ENCODE measurements around the gene CORO2B. TPM values are rescaled to one million over a fixed set of nuclear protein-coding genes. Genes with fewer than 3 reads are reported as not detected.

Gene CORO2B
- total and polyA plus RNA-seq, 9 of the 15 experiments (the other 6 are each of a cell fraction or from before 2014, with no cell fraction given) = not detected

DNA sequence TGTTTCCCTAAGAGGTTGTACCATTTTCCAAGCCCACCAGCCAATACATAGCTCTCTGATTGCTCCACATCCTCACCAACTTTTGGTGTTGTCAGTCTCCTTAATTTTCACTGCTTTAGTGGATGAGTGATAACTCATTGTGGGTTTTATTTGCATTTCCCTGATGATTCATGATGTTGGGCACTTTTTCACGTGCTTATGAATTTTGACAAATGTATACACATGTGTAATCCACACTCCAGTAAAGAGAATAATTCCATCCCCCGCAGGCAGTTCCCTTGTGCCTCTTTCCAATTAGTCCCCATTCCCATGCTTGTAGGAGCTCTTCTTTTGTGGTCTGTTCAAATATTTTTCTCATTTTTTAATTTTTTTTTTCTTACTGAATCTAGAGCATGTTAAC is 189.5 kb downstream of the CORO2B start:
- POLR2A ChIA-PET = interaction anchor here (0.6 kb wide), 1 partner anchor 14 kb away, joined by 3 read pairs; no protein-coding TSS in a partner anchor
- ATAC-seq (no peak), FAIRE-seq (no peak), DNase-seq (ENCODE audit: extremely low read depth in 1 of 4, low spot score in 3 of 4) (no peak)
- Histone ChIP-seq H3K9ac (ENCODE audit: insufficient read depth in 1 of 2, low read depth in 2 of 2, low read length in 2 of 2) (no peak overlapping the region), H3K27ac (ENCODE audit: extremely low read depth, low read depth, low read length) (no peak overlapping the region), H3K9me1 (ENCODE audit: control insufficient read depth, insufficient read depth, low read length) (no peaks in the 10 kb centered on the region), H3K9me3 (replicated peaks; ENCODE audit: control insufficient read depth, insufficient read depth, low read depth, low read length) (no peaks in the 10 kb centered on the region), H2AFZ (ENCODE audit: low read depth, low read length) (no peak overlapping the region), H3K36me3 (ENCODE audit: control insufficient read depth, insufficient read depth, low read length) (no peaks in the 10 kb centered on the region), H3K27me3 (ENCODE audit: control insufficient read depth in 2 of 2, insufficient read depth in 2 of 2, low read length in 2 of 2) (peaks cover 3 to 13% of the 10 kb centered on the region in 2 experiments; a peak in 3 of 5 replicates), H3K4me3 (no peak overlapping the region), H3K4me1 (replicated peaks in 1 of 2; ENCODE audit: control insufficient read depth in 2 of 2, insufficient read depth in 2 of 2, low read length in 2 of 2) (no peaks in the 10 kb centered on the region), H3K4me2 (ENCODE audit: insufficient read depth, low read length) (no peak overlapping the region), H3K79me2 (ENCODE audit: control insufficient read depth, insufficient read depth, low read length) (no peaks in the 10 kb centered on the region), H4K20me1 (replicated peaks; ENCODE audit: control insufficient read depth, insufficient read depth, low read length) (no peaks in the 10 kb centered on the region)
- in situ Hi-C loops (cut with MboI) (no loop called here), intact Hi-C loops (cut with micrococcal nuclease) (no loop called here)
- no TSS peak for BruUV-seq (replicated peaks)
- 0% methylated on average over 2 of the region's 2 CpGs for WGBS (ENCODE audit: insufficient coverage, low coverage, missing lambda C conversion rate)
- no peak for TF ChIP-seq ZNF316 (IDR thresholded peaks at IDR 0.05)
- no peak for TF ChIP-seq ATF1 (CRISPR knock-in tag; IDR thresholded peaks at IDR 0.05)
- no peak for TF ChIP-seq ATF1 (tag; IDR thresholded peaks at IDR 0.05)
- TF ChIP-seq LCOR (CRISPR knock-in tag; IDR thresholded peaks at IDR 0.05) = no peak
- TF ChIP-seq, protein P1, sequence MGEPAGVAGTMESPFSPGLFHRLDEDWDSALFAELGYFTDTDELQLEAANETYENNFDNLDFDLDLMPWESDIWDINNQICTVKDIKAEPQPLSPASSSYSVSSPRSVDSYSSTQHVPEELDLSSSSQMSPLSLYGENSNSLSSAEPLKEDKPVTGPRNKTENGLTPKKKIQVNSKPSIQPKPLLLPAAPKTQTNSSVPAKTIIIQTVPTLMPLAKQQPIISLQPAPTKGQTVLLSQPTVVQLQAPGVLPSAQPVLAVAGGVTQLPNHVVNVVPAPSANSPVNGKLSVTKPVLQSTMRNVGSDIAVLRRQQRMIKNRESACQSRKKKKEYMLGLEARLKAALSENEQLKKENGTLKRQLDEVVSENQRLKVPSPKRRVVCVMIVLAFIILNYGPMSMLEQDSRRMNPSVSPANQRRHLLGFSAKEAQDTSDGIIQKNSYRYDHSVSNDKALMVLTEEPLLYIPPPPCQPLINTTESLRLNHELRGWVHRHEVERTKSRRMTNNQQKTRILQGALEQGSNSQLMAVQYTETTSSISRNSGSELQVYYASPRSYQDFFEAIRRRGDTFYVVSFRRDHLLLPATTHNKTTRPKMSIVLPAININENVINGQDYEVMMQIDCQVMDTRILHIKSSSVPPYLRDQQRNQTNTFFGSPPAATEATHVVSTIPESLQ (CRISPR knock-in tag; IDR thresholded peaks at IDR 0.05) = no peak
- no peak for TF ChIP-seq ZNF232 (CRISPR knock-in tag; IDR thresholded peaks at IDR 0.05)
- no peak for TF ChIP-seq PRMT5 (CRISPR knock-in tag; IDR thresholded peaks at IDR 0.05)
- CTCF ChIA-PET (ENCODE audit: low intra/inter-chr PET ratio) = no interaction called here

All from K562 (cell line).